CD4-positive, alpha-beta T cell (primary cell): Measurements from ENCODE around the gene TAS1R3. TPM values are rescaled to one million over a fixed set of nuclear protein-coding genes. Genes with fewer than 3 reads are reported as not detected.

Experiments
- ATAC-seq: fragments of 200-7000 bp; cut with Tn5 transposase; one replicate; pipeline ENCODE4 v1.10.0; 2022; ENCODE audit warnings: mild to moderate bottlenecking; ENCODE audit not compliant: poor library complexity
- CTCF ChIA-PET: fragments of 350-600 bp; sonication (Branson Sonifier 250); formaldehyde crosslinking; loops from one replicate; lab custom pipeline; 2021; ENCODE audit warnings: antibody characterized with exemption, inconsistent platforms; lab: Charles Lee
- POLR2A ChIA-PET: fragments of 350-600 bp; sonication (Branson Sonifier 250); formaldehyde crosslinking; loops from one replicate; lab custom pipeline; 2021; ENCODE audit warnings: antibody characterized with exemption, inconsistent platforms; lab: Charles Lee
- DNase-seq, 14 experiments: peaks; one replicate each; pipeline ENCODE4 v3.0.0-alpha.2; 2013 to 2020; ENCODE audit warnings: mixed read lengths in 2 of 14
- H3K27ac ChIP-seq, 2 donors: one replicate each; pipeline versions ENCODE4 v1.5.1 to v1.7.0; 2013; ENCODE audit warnings: low read length in 2 of 2, low read depth in 1 of 2, mild to moderate bottlenecking in 1 of 2
- H3K27me3 ChIP-seq, 2 experiments: 1 replicate in 1 of 2; 2 replicates in 1 of 2; pipeline versions ENCODE4 v1.6.1 to v1.7.0; 2013; ENCODE audit warnings: low read length in 2 of 2, control low read depth in 1 of 2, mild to moderate bottlenecking in 1 of 2, moderate library complexity in 1 of 2; ENCODE audit not compliant: insufficient read depth in 2 of 2, control insufficient read depth in 1 of 2
- H3K36me3 ChIP-seq: one replicate; pipeline ENCODE4 v1.6.1; 2013; ENCODE audit warnings: low read length, control low read depth; ENCODE audit not compliant: insufficient read depth
- H3K4me1 ChIP-seq: one replicate; pipeline ENCODE4 v1.6.1; 2013; ENCODE audit warnings: low read length, control low read depth; ENCODE audit not compliant: insufficient read depth
- H3K4me3 ChIP-seq: one replicate; pipeline ENCODE4 v1.5.1; 2013; ENCODE audit warnings: mild to moderate bottlenecking, low read length, moderate library complexity
- H3K9me3 ChIP-seq, 2 experiments: 1 replicate in 1 of 2; 2 replicates in 1 of 2; pipeline versions ENCODE4 v1.6.1 to v1.7.0; 2013; ENCODE audit warnings: low read length in 2 of 2, mild to moderate bottlenecking in 2 of 2, control low read depth in 1 of 2, moderate library complexity in 1 of 2; ENCODE audit not compliant: control insufficient read depth in 1 of 2, insufficient read depth in 1 of 2
- H3K27ac Mint-ChIP-seq: one replicate; pipeline ENCODE4 v1.8.0; 2020; ENCODE audit warnings: mixed read lengths
- H3K27me3 Mint-ChIP-seq: one replicate; pipeline ENCODE4 v1.8.0; 2021; ENCODE audit warnings: mixed read lengths
- H3K36me3 Mint-ChIP-seq: one replicate; pipeline ENCODE4 v1.8.0; 2021; ENCODE audit warnings: low read depth, mixed read lengths
- H3K4me1 Mint-ChIP-seq: one replicate; pipeline ENCODE4 v1.8.0; 2021; ENCODE audit warnings: low read depth, mixed read lengths
- H3K4me3 Mint-ChIP-seq: one replicate; pipeline ENCODE4 v1.8.0; 2020; ENCODE audit warnings: mild to moderate bottlenecking, mixed read lengths
- H3K9me3 Mint-ChIP-seq: one replicate; pipeline ENCODE4 v1.8.0; 2020; ENCODE audit warnings: mixed read lengths
- CTCF ChIP-seq: fragments of 200-600 bp; IDR thresholded peaks from one replicate; pipeline ENCODE4 v1.8.0; 2022; ENCODE audit warnings: antibody characterized with exemption, mild to moderate bottlenecking
- intact Hi-C, 2 experiments: fragments of 100-400 bp; cut with DNase I in 1 of 2; cut with micrococcal nuclease in 1 of 2; formaldehyde crosslinking; loops; one replicate each; pipeline versions ENCODE4 v1.15.1 to v1.9.0; 2023 to 2025; cut with DNase I, micrococcal nuclease
- total RNA-seq, 174 experiments: library from RNA in 2 of 174; stranded (reverse) in 2 of 174; gene quantifications; one replicate each; pipeline ENCODE4 v1.2.3 and lab custom pipeline; 2021 to 2026

Gene TAS1R3
- total RNA-seq, 2 experiments from 2014 or later, result 3.3 to 3.4 TPM

- Mint-ChIP-seq H3K4me3 (no peak overlapping the region), H3K9me3 (no peaks in the 10 kb centered on the region), H3K27ac (no peak overlapping the region), H3K4me1 (peaks cover 16% of the 10 kb centered on the region), H3K36me3 (peaks cover 4% of the 10 kb centered on the region), H3K27me3 (no peaks in the 10 kb centered on the region)
- no peak for TF ChIP-seq CTCF
- no peak overlapping the region for H3K27ac ChIP-seq
- CTCF ChIA-PET, result no interaction called here
- no peak overlapping the region for H3K4me3 ChIP-seq
- H3K4me1 ChIP-seq, result peaks cover 32% of the 10 kb centered on the region
- H3K27me3 ChIP-seq, result no peaks in the 10 kb centered on the region
- no peaks in the 10 kb centered on the region for H3K9me3 ChIP-seq
- ATAC-seq (no peak), DNase-seq (no peak)
- POLR2A ChIA-PET, result interaction anchor here (1.0 kb wide), 1 partner anchor 224 kb away, joined by 3 read pairs; no protein-coding TSS in a partner anchor
- H3K36me3 ChIP-seq, result peaks cover 3% of the 10 kb centered on the region
- intact Hi-C loops, result no loop called here
These were observed 14.9 kb downstream of the TAS1R3 start for GRCh38 chr1:1345860-1346500.

- no peak overlapping the region for H3K27ac Mint-ChIP-seq
- ChIA-PET CTCF (no interaction called here), POLR2A (interaction anchor here (1.0 kb wide), 1 partner anchor 224 kb away, joined by 3 read pairs; no protein-coding TSS in a partner anchor)
- Histone ChIP-seq H3K27ac (no peak overlapping the region), H3K4me1 (peaks cover 35% of the 10 kb centered on the region), H3K36me3 (peaks cover 3% of the 10 kb centered on the region), H3K4me3 (no peak overlapping the region), H3K27me3 (no peaks in the 10 kb centered on the region), H3K9me3 (no peaks in the 10 kb centered on the region)
- H3K9me3 Mint-ChIP-seq, result no peaks in the 10 kb centered on the region
- no peaks in the 10 kb centered on the region for H3K27me3 Mint-ChIP-seq
- intact Hi-C loops, result no loop called here
- ATAC-seq (no peak), DNase-seq (no peak)
- no peak for TF ChIP-seq CTCF
- peak overlapping the region; percentile 86 for H3K4me3 Mint-ChIP-seq
- peaks cover 16% of the 10 kb centered on the region for H3K4me1 Mint-ChIP-seq
- no peaks in the 10 kb centered on the region for H3K36me3 Mint-ChIP-seq
These were observed 15.4 kb downstream of the TAS1R3 start for GRCh38 chr1:1346501-1346890.

- ChIA-PET POLR2A (interaction anchor here (1.0 kb wide), 1 partner anchor 225 kb away, joined by 3 read pairs; no protein-coding TSS in a partner anchor), CTCF (no interaction called here)
- H3K9me3 ChIP-seq, result no peaks in the 10 kb centered on the region
- Mint-ChIP-seq H3K4me3 (peak overlapping the region; percentile 86), H3K4me1 (peaks cover 18% of the 10 kb centered on the region), H3K27ac (peak overlapping the region; percentile 17), H3K27me3 (peaks cover 3% of the 10 kb centered on the region), H3K36me3 (no peaks in the 10 kb centered on the region), H3K9me3 (no peaks in the 10 kb centered on the region)
- no peaks in the 10 kb centered on the region for H3K27me3 ChIP-seq
- DNase-seq, result no peak
- peaks cover 39% of the 10 kb centered on the region for H3K4me1 ChIP-seq
- no peak for TF ChIP-seq CTCF
- no peak for ATAC-seq
- H3K36me3 ChIP-seq, result peaks cover 3% of the 10 kb centered on the region
- H3K27ac ChIP-seq, result no peak overlapping the region
- H3K4me3 ChIP-seq, result no peak overlapping the region
- intact Hi-C loops, result loop anchor here in 1 of 2 experiments (1.0 kb wide), 1 partner anchor 22 kb away; no protein-coding TSS in a partner anchor
These were observed 16.0 kb downstream of the TAS1R3 start for GRCh38 chr1:1347026-1347595.
